Left kidney (tissue), 8 donors: ENCODE measurements around the gene GUCY1A2. TPM values are rescaled to one million over a fixed set of nuclear protein-coding genes. Genes with fewer than 3 reads are reported as not detected.
"Not testable (repeated sequence)": the region's sequence is repeated elsewhere in the genome, so short reads cannot be mapped to it uniquely, and the experiment has no call there.

Experiments used
- DNase-seq: peaks from one replicate; pipeline ENCODE4 v3.0.0-alpha.2; 2013
- long read RNA-seq, 8 donors: transcript quantifications; one replicate each; lab custom pipeline, GENCODE V29; 2026
- polyA plus RNA-seq: library from polyadenylated mRNA; unstranded; fragments of 120-200 nt; gene quantifications from one replicate; pipeline ENCODE4 v1.2.1, GENCODE V29; 2013; ENCODE audit not compliant: insufficient read length

GUCY1A2 gene
- 2.5 TPM for polyA plus RNA-seq
- long read RNA-seq, donor 1 = 0 reads
- long read RNA-seq, donor 2 = 0 reads
- long read RNA-seq, donor 3 = 0 reads
- long read RNA-seq, donor 4 = 0 reads
- long read RNA-seq, donor 5 = 0 reads
- long read RNA-seq, donor 6 = 0 reads
- long read RNA-seq, donor 7 = 0 reads
- long read RNA-seq, donor 8 = 0 reads

DNA sequence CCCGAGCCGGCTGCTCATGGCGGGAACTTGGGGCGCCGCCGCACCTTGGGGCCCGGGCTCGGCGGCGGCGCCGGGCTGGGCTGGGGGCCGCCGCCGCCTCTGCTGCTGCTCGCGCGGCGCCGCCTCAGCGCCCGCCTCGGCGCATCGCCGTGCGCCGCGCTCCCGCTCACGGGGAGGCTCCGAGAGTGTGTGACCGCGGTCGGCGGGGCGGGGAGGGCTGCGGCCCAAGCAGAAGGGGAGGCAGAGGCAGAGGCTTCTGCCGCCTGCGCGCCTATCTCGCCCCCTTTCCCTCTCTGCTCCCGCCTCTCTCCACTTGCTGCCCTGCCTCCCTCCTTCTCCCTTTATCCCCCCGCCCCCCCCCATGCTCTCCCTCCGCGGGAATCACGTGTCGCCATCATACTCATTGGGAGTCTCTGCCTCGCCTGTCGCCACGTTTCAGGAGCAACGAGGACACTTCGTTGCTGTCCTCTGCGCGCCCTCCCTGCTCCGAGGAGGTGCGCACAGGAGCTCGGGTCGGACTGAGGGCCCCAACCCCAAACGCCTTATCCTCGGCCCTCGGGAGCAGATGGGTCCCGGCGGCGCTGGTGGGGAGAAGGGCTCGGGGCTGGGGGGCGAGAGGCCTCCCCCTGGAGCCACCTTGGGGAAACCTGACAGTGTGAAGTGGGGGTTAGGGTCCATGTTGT is at the start of gene GUCY1A2:
TSS of gene GUCY1A2 (minus strand) at position 258 of the 683 bp plus-strand sequence. CDS start 421 bp downstream, outside the sequence.
- DNase-seq = peak; percentile 40

- no peak for DNase-seq
These were observed 36.1 kb upstream of the GUCY1A2 start for GRCh38 chr11:107054391-107054790.

GRCh38 chr11:107051332-107051731 is 33.1 kb upstream of the GUCY1A2 start:
- DNase-seq = not testable (repeated sequence)

DNA sequence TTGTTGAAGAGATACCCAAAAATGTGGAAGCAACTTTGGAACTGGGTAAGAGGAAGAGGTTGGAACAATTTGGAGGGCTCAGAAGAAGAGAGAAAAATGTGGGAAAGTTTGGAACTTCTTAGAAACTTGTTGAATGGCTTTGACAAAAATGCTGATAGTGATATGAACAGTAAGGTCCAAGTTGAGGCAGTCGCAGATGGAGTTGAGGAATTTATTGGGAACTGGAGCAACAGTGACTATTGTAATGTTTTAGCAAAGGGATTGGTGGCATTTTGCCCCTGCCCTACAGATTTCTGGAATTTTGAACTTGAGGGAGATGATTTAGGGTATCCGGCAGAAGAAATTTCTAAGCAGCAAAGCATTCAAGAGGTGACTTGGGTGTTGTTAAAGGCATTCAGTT is 32.6 kb upstream of the GUCY1A2 start:
- DNase-seq = not testable (repeated sequence)

GRCh38 chr11:107050121-107050520 is 31.8 kb upstream of the GUCY1A2 start:
- DNase-seq = no peak

GRCh38 chr11:107044503-107044902 is 26.2 kb upstream of the GUCY1A2 start:
- no peak for DNase-seq

DNA sequence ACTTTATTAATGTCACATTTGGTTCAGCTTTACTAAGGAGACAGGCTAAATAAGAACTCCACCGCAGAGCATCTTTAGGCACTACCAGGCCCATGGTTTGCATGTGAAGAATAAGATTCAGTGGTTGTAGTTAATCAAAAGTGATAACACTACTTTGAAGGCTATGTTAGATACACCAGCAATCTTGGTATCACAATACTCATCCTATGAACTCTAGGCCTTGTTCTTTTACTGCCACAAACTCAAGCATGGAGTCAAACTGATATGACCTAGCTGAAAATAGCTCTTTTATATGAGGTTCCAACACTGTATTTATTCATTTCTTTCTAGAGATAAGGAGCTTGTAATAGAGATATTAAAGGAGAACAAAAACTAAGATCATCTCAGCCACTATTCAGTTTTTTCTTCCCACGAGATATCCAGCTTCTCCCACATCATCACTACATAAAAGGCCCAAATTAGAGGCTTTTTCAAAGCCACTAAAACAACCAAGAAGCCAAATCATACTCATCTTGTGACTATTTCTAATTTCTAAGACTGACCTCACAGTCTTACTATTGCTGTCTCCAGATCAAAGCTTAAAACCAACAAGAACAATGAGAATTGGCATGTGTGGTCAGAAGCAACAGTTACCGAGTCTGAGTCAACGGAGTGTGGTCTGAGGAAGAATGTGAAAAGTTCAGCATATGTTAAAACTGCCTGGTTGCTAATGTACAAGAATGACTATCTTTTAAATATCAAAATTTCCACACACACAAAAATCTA is 25.1 kb upstream of the GUCY1A2 start:
- no peak for DNase-seq

GRCh38 chr11:107042748-107043147 is 24.5 kb upstream of the GUCY1A2 start:
- no peak for DNase-seq

- DNase-seq = no peak
These were observed 22.8 kb upstream of the GUCY1A2 start for GRCh38 chr11:107041088-107041444.

DNA sequence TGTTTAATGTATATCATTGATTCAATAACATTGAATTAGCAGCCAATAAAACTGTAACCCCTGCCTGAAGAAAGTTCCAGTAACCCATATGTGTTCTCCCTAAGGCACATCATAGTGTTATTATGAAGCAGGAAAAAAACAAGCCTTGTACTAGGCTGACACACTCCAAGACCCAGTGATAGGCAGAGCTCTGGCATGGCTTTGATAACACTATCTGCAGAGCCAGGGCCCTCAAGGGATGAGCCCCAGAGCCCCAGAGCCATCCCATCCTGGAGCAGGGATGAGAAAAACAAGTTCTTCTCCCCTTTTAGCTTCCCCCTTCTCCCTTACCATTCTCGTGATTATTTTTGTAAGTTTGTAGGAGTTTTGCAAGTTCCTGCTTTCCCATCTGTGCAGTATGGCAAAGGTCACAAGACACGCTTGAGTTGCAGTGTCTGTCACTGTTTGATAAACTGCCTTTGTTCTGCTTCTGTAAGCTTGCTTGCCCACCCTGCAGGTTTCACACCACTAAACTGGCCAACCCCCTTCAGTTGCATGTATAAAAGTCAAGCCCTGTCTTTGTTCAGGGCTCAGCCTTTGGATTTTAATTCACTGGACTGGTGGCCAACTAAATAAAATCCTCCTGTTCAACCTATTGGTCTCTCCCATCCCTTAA is 22.3 kb upstream of the GUCY1A2 start:
- no peak for DNase-seq

DNA sequence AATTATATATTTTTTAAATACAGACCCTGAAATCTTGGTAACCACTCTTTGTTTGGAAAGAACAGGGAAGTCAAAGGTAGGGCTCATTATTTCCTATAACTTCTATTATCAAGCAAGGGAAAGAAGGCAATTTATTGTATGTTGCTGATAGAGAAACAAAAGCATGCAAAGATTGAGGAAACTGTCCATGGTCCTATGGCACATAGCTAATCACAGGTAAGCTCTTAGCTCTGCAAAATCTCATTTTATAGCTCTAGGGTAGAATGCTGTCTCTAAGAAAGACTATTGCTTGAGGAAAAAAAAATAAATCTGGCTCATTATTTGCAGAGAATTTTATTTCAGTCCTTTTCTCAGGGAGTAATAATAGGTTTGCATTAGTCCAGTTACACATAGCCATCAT is 7.4 kb upstream of the GUCY1A2 start:
- DNase-seq = no peak

GRCh38 chr11:107020594-107020993 is 2.3 kb upstream of the GUCY1A2 start:
- no peak for DNase-seq

DNA sequence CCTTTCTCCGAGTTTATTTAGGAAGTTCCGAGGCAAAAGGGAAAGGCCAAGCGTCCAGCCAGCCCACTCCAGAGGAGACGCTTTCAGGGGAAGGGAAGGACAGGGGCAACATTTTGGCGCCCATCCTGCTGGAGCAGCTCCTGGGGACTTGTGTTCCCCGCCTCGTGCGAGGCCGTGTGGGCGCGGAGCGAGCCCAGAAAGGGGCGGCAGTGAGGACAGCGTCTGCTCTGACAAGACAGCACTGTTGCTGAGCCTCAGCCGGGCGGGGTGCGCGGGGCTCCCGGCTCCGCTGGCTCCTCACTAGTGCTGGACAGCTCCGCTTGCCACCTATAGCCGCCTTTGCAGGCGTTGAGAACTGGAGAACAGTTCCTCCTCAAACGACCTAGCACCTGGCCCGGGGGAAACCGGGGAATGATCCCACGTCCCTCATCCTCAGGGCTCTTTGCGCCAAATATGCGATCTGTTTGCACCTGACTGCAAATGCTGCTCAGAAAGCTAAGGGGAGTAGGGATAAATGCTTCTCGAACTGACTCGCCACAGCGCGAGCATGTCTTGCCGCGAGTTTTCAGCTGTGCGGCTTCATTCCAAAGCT is 722 bp upstream of the GUCY1A2 start:
- DNase-seq = peak; percentile 79

DNA sequence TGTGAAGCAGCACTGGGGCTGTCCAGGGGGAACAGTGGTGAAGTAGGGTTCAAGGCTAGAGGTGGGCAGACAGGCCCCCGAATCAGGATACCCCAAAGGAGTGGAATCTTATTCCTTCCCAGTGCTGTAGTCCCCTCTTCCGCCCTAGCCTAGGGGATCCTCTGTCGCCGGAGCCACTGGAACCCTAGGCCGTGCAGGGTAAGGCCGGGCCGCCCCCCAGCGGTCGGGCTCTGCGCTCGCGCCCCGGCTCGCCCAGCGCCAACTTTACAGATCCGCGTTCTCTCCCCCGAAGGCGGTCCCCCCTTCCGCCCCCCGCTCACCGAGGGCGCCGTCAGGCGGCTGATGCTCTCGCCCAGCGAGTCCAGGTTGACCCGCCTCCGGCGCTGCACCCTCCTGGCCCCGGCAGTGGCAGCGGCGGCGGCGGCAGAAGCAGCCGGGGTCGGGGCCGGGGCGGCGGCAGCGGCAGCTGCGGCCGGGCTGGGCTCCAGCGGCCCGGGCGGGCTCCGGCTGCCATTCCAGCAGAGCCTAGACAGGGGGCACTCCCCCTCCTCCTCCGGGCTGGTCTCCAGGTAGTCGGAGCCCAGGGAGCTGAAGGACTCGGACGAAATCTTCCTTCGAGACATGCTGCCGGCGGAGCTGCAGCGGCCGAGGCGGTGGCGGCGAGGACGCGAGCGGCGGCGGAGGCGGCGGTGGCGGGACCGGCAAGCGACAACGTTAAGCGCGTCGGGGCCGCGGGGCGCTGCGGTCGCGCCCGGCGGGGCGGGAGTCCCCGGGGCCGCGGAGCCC is 650 bp downstream of the GUCY1A2 start:
- peak; percentile 59 for DNase-seq

DNA sequence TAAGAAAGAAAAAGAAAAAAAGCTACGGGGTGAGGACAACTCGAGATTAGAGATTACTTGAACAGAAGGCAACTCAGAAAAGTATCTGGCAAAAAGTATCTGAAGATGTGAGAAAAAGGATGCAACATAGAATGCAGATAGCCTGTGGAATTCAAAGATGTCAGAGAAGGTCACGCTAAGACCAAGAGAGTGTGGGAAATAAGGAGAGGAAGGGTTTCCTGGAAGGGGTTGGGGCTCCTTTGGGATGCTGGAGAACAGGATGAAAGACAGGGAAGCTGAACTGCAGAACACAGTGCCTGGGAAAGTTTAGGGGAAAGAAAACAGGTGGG is 1.2 kb downstream of the GUCY1A2 start:
- no peak for DNase-seq

- no peak for DNase-seq
These were observed 3.4 kb downstream of the GUCY1A2 start for GRCh38 chr11:107014871-107015270.

DNA sequence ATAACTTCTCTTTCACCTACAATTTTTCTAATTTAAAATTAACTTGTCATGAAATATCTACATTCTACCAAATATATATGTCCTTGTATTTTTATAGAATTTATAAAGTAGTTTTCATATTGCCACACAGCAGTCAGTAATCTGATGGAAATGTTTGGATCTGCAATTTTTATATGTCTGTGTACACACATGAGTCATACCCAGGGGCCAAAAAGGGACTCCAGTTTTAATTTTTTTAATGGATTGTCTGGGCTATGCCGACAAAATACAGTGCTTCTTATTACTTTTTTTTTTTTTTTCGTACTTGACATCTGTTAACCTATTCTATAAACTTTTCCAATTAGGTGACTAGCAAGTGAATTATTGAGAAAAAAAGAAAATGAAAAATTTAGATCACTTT is 6.3 kb downstream of the GUCY1A2 start:
- no peak for DNase-seq

DNA sequence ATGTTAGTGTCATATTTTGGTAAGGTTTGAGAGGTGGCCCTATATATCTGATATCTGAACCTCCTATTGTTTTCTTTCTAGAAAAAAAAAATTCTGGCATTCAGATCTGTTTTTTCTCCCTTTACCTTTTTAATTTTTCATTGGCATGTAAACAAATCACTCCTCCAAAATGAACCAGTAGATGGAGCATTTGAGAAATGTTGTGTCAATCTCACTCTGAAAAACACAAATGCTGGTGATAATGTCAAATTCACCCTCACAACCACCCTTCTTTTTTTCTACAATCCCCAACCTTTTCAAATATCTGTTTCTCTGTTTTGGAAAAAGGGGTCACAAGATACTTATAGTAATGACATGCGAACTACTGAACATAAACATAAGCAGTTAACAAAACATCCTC is 9.1 kb downstream of the GUCY1A2 start:
- no peak for DNase-seq

DNA sequence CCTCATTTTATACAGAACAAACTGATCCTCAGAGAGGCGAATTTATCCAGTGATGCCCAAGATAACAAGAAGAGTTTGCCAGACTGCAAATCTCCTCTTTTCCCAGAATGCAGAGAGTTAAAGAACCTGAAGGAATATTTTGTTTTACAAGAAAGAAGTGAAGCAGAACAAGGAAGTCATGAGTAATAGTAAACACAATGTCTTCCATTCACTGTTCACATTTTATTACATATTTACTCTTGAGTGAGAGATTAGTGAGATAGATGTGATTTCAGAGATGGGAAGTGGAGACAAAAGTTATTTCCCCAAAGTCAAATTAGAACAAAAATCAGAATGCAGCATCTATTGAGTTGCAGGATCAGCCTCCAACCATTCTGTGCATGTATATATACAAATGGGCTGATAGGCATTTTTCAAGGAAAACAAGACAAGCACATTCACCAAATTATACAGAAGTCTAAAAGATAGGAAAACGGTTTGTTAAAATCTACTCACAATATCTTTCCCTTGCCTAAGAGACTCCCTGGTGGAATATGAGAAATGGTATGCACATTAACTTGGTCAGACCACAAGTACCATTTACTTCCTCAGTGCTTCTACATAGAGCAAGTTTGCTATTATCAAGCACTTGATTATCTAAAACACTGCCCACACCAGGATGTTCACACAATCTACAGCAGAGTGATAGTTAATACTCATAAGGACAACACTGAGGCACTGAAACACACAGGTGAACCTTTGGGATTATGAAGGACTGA is 12.0 kb downstream of the GUCY1A2 start:
- no peak for DNase-seq

DNA sequence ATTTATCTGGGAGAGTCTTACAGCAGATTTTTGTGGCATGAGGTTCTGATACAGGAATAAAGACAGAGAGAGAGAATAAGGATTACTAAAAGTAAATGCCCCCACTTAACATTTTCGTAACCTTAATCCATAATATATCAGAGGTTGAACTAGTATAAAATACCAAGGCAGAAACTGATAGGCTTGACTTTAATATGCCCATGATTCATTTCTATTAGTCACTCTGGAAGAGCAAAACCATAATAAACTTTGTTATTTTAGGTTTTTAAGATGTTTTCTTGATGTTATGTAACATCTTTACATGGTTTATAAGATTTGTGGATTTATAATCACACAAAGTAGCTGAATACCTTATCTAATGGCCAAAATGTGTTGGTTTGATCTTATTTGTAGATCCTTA is 19.1 kb downstream of the GUCY1A2 start:
- DNase-seq = no peak

DNA sequence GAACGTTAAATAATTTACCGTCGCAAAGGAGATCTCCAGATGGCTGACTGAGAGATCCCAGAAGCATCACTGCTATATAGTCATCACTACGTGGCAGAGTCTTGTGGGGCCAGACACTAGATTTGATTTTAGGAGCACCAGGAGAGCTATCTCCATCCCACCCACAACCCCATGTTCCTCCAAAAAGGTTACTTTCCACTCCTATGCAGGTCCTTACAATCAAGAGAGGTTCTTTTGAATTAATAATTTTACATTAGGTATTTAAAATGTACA is 19.4 kb downstream of the GUCY1A2 start:
- DNase-seq = no peak
